HepG2 (cell line): ENCODE data around the gene SEPTIN10. TPM values are rescaled to one million over a fixed set of nuclear protein-coding genes. Genes with fewer than 3 reads are reported as not detected.

ENCODE experiments used
- ATAD3A ChIP-seq: sonication (generic); formaldehyde crosslinking; IDR thresholded peaks from 2 replicates; pipeline ENCODE4 v1.4.0; 2020; ENCODE audit warnings: missing genetic modification reagents
- BHLHE40 ChIP-seq: IDR thresholded peaks from 2 replicates; pipeline ENCODE4 v1.6.1; 2011; ENCODE audit warnings: low read length, improper control_type of control experiment
- BRD4 ChIP-seq: sonication (generic); formaldehyde crosslinking; IDR thresholded peaks from 2 replicates; pipeline ENCODE4 v1.4.0; 2020; ENCODE audit warnings: missing genetic modification reagents
- EP300 ChIP-seq, 3 experiments: sonication (generic) in 1 of 3; formaldehyde crosslinking in 1 of 3; IDR thresholded peaks; 2 replicates each; pipeline versions ENCODE4 v1.5.1 to v1.6.1; 2011 to 2020; ENCODE audit warnings: low read depth in 2 of 3, low read length in 2 of 3, borderline replicate concordance in 1 of 3, improper control_type of control experiment in 1 of 3, mild to moderate bottlenecking in 1 of 3, missing genetic modification reagents in 1 of 3, moderate library complexity in 1 of 3
- ETV5 ChIP-seq: IDR thresholded peaks from 2 replicates; pipeline ENCODE4 v1.6.1; 2018; ENCODE audit warnings: missing biosample characterization, missing genetic modification reagents, inconsistent platforms, borderline replicate concordance
- FOXC1 ChIP-seq: sonication (generic); formaldehyde crosslinking; IDR thresholded peaks from 2 replicates; pipeline ENCODE4 v1.8.0; 2022; ENCODE audit warnings: mild to moderate bottlenecking, missing genetic modification reagents, borderline replicate concordance
- HNF4A ChIP-seq: sonication (generic); formaldehyde crosslinking; IDR thresholded peaks from 2 replicates; pipeline ENCODE4 v1.4.0; 2020; ENCODE audit warnings: missing genetic modification reagents
- MBD4 ChIP-seq: IDR thresholded peaks from 2 replicates; pipeline ENCODE4 v1.6.1; 2012; ENCODE audit warnings: low read length, inconsistent platforms, borderline replicate concordance
- MEIS2 ChIP-seq: sonication (generic); formaldehyde crosslinking; IDR thresholded peaks from 2 replicates; pipeline ENCODE4 v1.9.0; 2021; ENCODE audit warnings: mild to moderate bottlenecking, missing genetic modification reagents
- MIXL1 ChIP-seq: IDR thresholded peaks from 2 replicates; pipeline ENCODE4 v1.6.1; 2016
- RARA ChIP-seq: IDR thresholded peaks from 2 replicates; pipeline ENCODE4 v1.6.1; 2016; ENCODE audit warnings: missing genetic modification reagents, missing compliant biosample characterization
- TBP ChIP-seq: sonication (generic); formaldehyde crosslinking; IDR thresholded peaks from 2 replicates; pipeline ENCODE4 v1.5.0; 2020; ENCODE audit warnings: missing genetic modification reagents
- TBX2 ChIP-seq: sonication (generic); formaldehyde crosslinking; IDR thresholded peaks from 2 replicates; pipeline ENCODE4 v1.5.0; 2020; ENCODE audit warnings: missing genetic modification reagents, mild to moderate bottlenecking, borderline replicate concordance
- TEAD3 ChIP-seq: optimal IDR thresholded peaks from 2 replicates; pipeline ENCODE3; 2016; ENCODE audit warnings: borderline replicate concordance
- XRCC5 ChIP-seq: fragments of 200-400 bp; formaldehyde crosslinking; optimal IDR thresholded peaks from 2 replicates; pipeline ENCODE3; 2017; ENCODE audit warnings: mild to moderate bottlenecking, low read length
- ZFAT ChIP-seq: sonication (generic); formaldehyde crosslinking; conservative IDR thresholded peaks from 2 replicates; pipeline ENCODE4 v1.8.1; 2023; ENCODE audit warnings: missing genetic modification reagents, inconsistent platforms
- ZFX ChIP-seq: sonication (generic); formaldehyde crosslinking; IDR thresholded peaks from 2 replicates; pipeline ENCODE4 v1.4.0; 2020; ENCODE audit warnings: mild to moderate bottlenecking, low read depth, missing genetic modification reagents, moderate library complexity
- ZFY ChIP-seq: sonication (generic); formaldehyde crosslinking; IDR thresholded peaks from 2 replicates; pipeline ENCODE4 v1.4.0; 2020; ENCODE audit warnings: missing genetic modification reagents
- ZNF225 ChIP-seq: sonication (generic); formaldehyde crosslinking; IDR thresholded peaks from 2 replicates; pipeline ENCODE4 v1.4.0; 2020; ENCODE audit warnings: mild to moderate bottlenecking, missing genetic modification reagents
- ZNF501 ChIP-seq: sonication (generic); formaldehyde crosslinking; IDR thresholded peaks from 2 replicates; pipeline ENCODE4 v1.5.1; 2020; ENCODE audit warnings: mild to moderate bottlenecking, moderate library complexity, missing genetic modification reagents
- polyA plus RNA-seq, 8 experiments: library from polyadenylated mRNA; depleted of rRNA in 3 of 8; stranded (reverse) in 7 of 8; unstranded in 1 of 8; fragments of >200 nt; fragmentation: Illumina TruSeq in 4 of 8; extraction: Trizol in 4 of 8; gene quantifications; 2 replicates each; pipeline versions ENCODE4 v1.2.1 to v1.2.3, GENCODE V29; 2011 to 2016; ENCODE audit warnings: low read depth in 4 of 8, missing spikeins in 1 of 8, mixed read lengths in 1 of 8; ENCODE audit not compliant: insufficient read depth in 1 of 8
- total RNA-seq, 5 experiments: library from RNA; depleted of rRNA; stranded (reverse); fragments of >200 nt; fragmentation: Illumina TruSeq; extraction: Trizol; gene quantifications; 2 replicates each; pipeline ENCODE4 v1.2.3, GENCODE V29; 2016; ENCODE audit warnings: low read depth in 1 of 5
- TF ChIP-seq, protein P1 (sequence below): sonication (generic); formaldehyde crosslinking; IDR thresholded peaks from 2 replicates; pipeline ENCODE4 v1.8.1; 2023; ENCODE audit warnings: mild to moderate bottlenecking, inconsistent platforms, moderate library complexity, missing genetic modification reagents, borderline replicate concordance
- TF ChIP-seq, protein P2 (sequence below): sonication (generic); formaldehyde crosslinking; conservative IDR thresholded peaks from 2 replicates; pipeline ENCODE4 v1.4.0; 2020; ENCODE audit warnings: mild to moderate bottlenecking, missing genetic modification reagents, moderate library complexity
- TF ChIP-seq, protein P3 (sequence below): sonication (generic); formaldehyde crosslinking; IDR thresholded peaks from 2 replicates; pipeline ENCODE4 v1.8.1; 2022; ENCODE audit warnings: low read depth, mild to moderate bottlenecking, missing genetic modification reagents

Gene SEPTIN10
- total and polyA plus RNA-seq, 2 of the 13 experiments (the other 11 are each of a cell fraction or from before 2014, with no cell fraction given) = 45.8 to 67.5 TPM

DNA sequence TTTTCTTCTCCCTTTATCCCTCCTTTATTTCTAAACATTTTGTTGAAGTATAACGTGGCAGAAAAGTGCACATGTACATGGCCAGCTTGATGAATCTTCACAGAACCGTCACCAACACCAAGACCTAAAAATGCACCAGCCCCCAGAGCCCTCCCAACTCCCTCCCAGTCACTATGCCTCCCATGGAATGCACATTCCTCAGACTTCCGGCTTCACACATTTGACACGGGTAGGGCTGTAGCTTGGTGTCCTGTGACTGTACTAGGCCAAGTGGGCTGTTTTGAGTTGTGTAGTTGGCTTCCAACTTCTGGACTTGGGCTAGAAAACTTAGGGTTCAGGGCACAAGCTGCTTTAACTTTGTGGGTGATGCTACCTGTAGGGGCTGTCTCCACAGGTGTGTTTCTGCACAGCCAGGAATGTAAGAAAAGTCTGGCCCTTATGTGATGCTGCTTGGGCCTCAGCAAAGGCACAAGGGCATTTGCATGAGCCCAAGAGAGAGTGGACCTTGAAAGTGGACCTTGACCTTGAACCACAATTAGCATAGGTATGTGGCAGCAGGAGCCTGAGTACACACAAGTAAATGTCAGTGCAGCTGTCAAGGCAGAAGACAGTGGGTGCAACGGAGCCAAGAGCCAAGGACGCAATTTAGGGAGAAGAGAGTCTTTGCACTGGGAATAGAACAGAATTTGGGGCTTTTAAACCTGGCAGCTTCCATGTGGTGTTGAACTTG lies 78.4 kb downstream of the SEPTIN10 start (continued):
- TF ChIP-seq, protein P1, sequence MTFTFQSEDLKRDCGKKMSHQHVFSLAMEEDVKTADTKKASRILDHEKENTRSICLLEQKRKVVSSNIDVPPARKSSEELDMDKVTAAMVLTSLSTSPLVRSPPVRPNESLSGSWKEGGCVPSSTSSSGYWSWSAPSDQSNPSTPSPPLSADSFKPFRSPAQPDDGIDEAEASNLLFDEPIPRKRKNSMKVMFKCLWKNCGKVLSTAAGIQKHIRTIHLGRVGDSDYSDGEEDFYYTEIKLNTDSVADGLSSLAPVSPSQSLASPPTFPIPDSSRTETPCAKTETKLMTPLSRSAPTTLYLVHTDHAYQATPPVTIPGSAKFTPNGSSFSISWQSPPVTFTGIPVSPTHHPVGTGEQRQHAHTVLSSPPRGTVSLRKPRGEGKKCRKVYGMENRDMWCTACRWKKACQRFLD (CRISPR knock-in tag) = no peak
- TF ChIP-seq BRD4 = no peak
- TF ChIP-seq HNF4A (CRISPR knock-in tag) = peak; percentile 66
- no peak for TF ChIP-seq MIXL1 (CRISPR knock-in tag)
- peak; percentile 68 for TF ChIP-seq TEAD3 (CRISPR knock-in tag)
- TF ChIP-seq, protein P2, sequence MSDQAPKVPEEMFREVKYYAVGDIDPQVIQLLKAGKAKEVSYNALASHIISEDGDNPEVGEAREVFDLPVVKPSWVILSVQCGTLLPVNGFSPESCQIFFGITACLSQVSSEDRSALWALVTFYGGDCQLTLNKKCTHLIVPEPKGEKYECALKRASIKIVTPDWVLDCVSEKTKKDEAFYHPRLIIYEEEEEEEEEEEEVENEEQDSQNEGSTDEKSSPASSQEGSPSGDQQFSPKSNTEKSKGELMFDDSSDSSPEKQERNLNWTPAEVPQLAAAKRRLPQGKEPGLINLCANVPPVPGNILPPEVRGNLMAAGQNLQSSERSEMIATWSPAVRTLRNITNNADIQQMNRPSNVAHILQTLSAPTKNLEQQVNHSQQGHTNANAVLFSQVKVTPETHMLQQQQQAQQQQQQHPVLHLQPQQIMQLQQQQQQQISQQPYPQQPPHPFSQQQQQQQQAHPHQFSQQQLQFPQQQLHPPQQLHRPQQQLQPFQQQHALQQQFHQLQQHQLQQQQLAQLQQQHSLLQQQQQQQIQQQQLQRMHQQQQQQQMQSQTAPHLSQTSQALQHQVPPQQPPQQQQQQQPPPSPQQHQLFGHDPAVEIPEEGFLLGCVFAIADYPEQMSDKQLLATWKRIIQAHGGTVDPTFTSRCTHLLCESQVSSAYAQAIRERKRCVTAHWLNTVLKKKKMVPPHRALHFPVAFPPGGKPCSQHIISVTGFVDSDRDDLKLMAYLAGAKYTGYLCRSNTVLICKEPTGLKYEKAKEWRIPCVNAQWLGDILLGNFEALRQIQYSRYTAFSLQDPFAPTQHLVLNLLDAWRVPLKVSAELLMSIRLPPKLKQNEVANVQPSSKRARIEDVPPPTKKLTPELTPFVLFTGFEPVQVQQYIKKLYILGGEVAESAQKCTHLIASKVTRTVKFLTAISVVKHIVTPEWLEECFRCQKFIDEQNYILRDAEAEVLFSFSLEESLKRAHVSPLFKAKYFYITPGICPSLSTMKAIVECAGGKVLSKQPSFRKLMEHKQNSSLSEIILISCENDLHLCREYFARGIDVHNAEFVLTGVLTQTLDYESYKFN = 0 out of 2 replicates have a peak, but pooled peaks have one; percentile 23
- no peak for TF ChIP-seq ATAD3A (CRISPR knock-in tag)
- peak; percentile 43; the same call in 1 of the 2 replicates for TF ChIP-seq ZFX (CRISPR knock-in tag)
- 0 out of 2 replicates have a peak, but pooled peaks have one; percentile 33 for TF ChIP-seq MEIS2
- no peak for TF ChIP-seq ZFAT (CRISPR knock-in tag)
- peak; percentile 39; the same call in 1 of the 2 replicates for TF ChIP-seq ZFY (CRISPR knock-in tag)
- TF ChIP-seq EP300 (IDR thresholded peaks at IDR 0.05; ENCODE audit: low read depth in 2 of 2, low read length in 2 of 2) = no peak
- TF ChIP-seq EP300 (CRISPR knock-in tag; IDR thresholded peaks at IDR 0.05; ENCODE audit: borderline replicate concordance) = no peak
- peak; percentile 35; the same call in 1 of the 2 replicates for TF ChIP-seq TBX2 (CRISPR knock-in tag)
- peak; percentile 46; the same call in 1 of the 2 replicates for TF ChIP-seq ETV5 (CRISPR knock-in tag)
- TF ChIP-seq ZNF225 (CRISPR knock-in tag) = no peak
- 0 out of 2 replicates have a peak, but pooled peaks have one; percentile 35 for TF ChIP-seq ZNF501 (CRISPR knock-in tag)
- TF ChIP-seq TBP (CRISPR knock-in tag) = no peak
- 0 out of 2 replicates have a peak, but pooled peaks have one; percentile 8 for TF ChIP-seq RARA (CRISPR knock-in tag)
- peak; percentile 27 for TF ChIP-seq XRCC5
- no peak for TF ChIP-seq BHLHE40
- TF ChIP-seq MBD4 = no peak
- TF ChIP-seq FOXC1 = no peak
- TF ChIP-seq, protein P3, sequence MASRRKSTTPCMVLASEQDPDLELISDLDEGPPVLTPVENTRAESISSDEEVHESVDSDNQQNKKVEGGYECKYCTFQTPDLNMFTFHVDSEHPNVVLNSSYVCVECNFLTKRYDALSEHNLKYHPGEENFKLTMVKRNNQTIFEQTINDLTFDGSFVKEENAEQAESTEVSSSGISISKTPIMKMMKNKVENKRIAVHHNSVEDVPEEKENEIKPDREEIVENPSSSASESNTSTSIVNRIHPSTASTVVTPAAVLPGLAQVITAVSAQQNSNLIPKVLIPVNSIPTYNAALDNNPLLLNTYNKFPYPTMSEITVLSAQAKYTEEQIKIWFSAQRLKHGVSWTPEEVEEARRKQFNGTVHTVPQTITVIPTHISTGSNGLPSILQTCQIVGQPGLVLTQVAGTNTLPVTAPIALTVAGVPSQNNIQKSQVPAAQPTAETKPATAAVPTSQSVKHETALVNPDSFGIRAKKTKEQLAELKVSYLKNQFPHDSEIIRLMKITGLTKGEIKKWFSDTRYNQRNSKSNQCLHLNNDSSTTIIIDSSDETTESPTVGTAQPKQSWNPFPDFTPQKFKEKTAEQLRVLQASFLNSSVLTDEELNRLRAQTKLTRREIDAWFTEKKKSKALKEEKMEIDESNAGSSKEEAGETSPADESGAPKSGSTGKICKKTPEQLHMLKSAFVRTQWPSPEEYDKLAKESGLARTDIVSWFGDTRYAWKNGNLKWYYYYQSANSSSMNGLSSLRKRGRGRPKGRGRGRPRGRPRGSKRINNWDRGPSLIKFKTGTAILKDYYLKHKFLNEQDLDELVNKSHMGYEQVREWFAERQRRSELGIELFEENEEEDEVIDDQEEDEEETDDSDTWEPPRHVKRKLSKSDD (CRISPR knock-in tag) = no peak
